GM18520 (cell line): ENCODE results near the gene B9D1.

Source experiments
- ATAC-seq: cut with Tn5 transposase; IDR thresholded peaks from one replicate; pipeline ENCODE4 v1.9.1; 2021; ENCODE audit not compliant: unreplicated experiment

B9D1 gene

GRCh38 chr17:19339341-19339815 is 23.1 kb downstream of the B9D1 start:
- ATAC-seq: no peak

GRCh38 chr17:19338031-19338990 is 24.2 kb downstream of the B9D1 start:
- ATAC-seq: no peak

- ATAC-seq: no peak
These were observed 24.9 kb downstream of the B9D1 start for GRCh38 chr17:19337712-19338023.

- no peak for ATAC-seq
These were observed 25.4 kb downstream of the B9D1 start for GRCh38 chr17:19336938-19337711.

GRCh38 chr17:19335951-19336631 is 26.4 kb downstream of the B9D1 start:
- ATAC-seq: no peak

GRCh38 chr17:19334331-19334730 is 28.2 kb downstream of the B9D1 start:
- no peak for ATAC-seq

GRCh38 chr17:19333736-19334290 is 28.7 kb downstream of the B9D1 start:
- no peak for ATAC-seq

GRCh38 chr17:19333132-19333440 is 29.4 kb downstream of the B9D1 start:
- no peak for ATAC-seq

- no peak for ATAC-seq
These were observed 30.0 kb downstream of the B9D1 start for GRCh38 chr17:19332371-19333131.

GRCh38 chr17:19331543-19332245 is 30.8 kb downstream of the B9D1 start:
- ATAC-seq: no peak

- ATAC-seq: no peak
These were observed 31.4 kb downstream of the B9D1 start for GRCh38 chr17:19331134-19331533.

- ATAC-seq: no peak
These were observed 32.3 kb downstream of the B9D1 start for GRCh38 chr17:19330271-19330670.

- ATAC-seq: no peak
These were observed 32.7 kb downstream of the B9D1 start for GRCh38 chr17:19329839-19330238.

GRCh38 chr17:19329136-19329535 is 33.4 kb downstream of the B9D1 start:
- no peak for ATAC-seq

- no peak for ATAC-seq
These were observed 34.0 kb downstream of the B9D1 start for GRCh38 chr17:19328441-19329061.

- no peak for ATAC-seq
These were observed 35.3 kb downstream of the B9D1 start for GRCh38 chr17:19327031-19327783.

GRCh38 chr17:19325542-19325941 is 37.0 kb downstream of the B9D1 start:
- ATAC-seq: no peak

- no peak for ATAC-seq
These were observed 39.7 kb downstream of the B9D1 start for GRCh38 chr17:19322861-19323260.

GRCh38 chr17:19322129-19322505 is 40.4 kb downstream of the B9D1 start:
- no peak for ATAC-seq
